Nucleus accumbens (tissue), 56 donors: Measurements from ENCODE around the gene CLSTN2.
"Not testable (repeated sequence)": the region's sequence is repeated elsewhere in the genome, so short reads cannot be mapped to it uniquely, and the experiment has no call there.

Experiments used
- DNase-seq, 56 donors: peaks; one replicate each; lab custom pipeline; 2025; lab: John Stamatoyannopoulos, UW

Gene CLSTN2

GRCh38 chr3:140394488-140395133 lies 459.6 kb downstream of the CLSTN2 start:
- no peak for DNase-seq

- no peak for DNase-seq
These were observed 460.4 kb downstream of the CLSTN2 start for GRCh38 chr3:140395134-140396075.

- DNase-seq: no peak
These were observed 461.1 kb downstream of the CLSTN2 start for GRCh38 chr3:140396110-140396509.

GRCh38 chr3:140397847-140398246 lies 462.9 kb downstream of the CLSTN2 start:
- no peak for DNase-seq

DNA sequence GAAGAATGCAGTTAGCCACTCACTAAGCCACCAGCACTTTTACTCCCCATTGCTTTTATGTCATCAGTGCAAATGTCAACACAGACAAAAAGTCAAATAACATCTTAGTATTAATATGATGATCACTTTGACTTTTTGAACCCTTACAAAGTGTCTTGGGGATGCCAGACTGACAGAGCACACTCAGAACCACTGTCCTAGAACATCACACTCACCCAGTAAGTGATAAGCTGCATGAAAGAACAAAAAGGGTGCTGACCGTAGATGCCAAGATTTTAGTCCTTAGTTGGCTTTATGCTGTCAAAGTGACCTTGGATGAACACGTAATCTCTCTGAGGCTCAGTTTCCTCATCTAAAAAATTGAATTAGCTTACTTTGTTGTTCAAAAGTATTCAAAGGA lies 463.4 kb downstream of the CLSTN2 start:
- no peak for DNase-seq

DNA sequence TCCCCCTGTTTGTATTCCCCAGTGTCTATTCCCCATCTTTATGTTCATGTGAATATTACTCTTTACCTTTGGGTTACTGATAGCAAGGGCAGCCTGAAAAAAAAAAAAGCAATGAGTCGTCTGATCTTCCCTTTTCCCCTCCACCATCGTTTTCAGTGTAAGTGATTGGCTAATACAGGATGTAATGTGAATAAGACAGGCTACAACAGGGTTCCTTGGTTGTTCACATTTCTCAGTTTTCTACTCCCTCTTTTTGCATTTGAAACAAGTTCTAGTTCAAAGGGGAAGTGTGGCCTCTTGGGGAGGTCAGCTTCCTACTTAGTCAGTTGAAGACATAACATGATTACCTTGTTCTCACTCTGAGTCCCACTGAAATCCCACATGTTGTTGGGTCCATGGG lies 464.9 kb downstream of the CLSTN2 start:
- DNase-seq: no peak

GRCh38 chr3:140403079-140403478 lies 468.1 kb downstream of the CLSTN2 start:
- DNase-seq: no peak

DNA sequence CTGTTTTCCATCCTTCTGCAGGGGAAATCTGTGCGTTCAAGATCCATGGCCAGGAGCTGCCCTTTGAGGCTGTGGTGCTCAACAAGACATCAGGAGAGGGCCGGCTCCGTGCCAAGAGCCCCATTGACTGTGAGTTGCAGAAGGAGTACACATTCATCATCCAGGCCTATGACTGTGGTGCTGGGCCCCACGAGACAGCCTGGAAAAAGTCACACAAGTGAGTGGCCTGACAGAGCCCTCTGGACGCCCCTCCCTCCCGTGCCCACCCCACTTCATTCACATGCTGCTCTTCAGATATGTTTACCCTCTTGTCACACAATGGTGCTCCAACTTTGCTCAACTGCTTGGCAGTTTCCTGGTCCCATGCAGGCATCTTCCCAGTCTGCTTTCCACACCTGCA lies 468.6 kb downstream of the CLSTN2 start:
- no peak for DNase-seq

DNA sequence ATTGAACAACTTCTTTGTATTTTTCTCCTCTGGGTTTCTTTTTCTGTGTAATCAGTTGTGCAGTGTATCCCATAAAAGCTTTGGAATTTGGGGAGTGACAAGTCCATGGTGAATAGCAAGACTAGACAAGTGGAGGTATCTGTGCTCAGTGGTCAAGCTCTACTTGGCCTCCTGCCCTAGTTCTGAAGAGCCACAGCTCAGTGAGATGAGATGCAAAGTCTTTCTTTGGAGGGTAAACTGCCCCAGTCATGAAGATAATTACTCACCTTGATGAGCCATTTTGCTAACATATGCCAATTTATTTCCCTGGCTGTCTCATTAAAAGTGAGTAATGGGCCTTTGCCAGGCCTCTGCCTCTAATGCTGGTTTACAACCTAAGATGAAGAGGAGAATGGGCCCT lies 471.7 kb downstream of the CLSTN2 start:
- DNase-seq: no peak

- DNase-seq: no peak
These were observed 473.3 kb downstream of the CLSTN2 start for GRCh38 chr3:140408252-140408651.

DNA sequence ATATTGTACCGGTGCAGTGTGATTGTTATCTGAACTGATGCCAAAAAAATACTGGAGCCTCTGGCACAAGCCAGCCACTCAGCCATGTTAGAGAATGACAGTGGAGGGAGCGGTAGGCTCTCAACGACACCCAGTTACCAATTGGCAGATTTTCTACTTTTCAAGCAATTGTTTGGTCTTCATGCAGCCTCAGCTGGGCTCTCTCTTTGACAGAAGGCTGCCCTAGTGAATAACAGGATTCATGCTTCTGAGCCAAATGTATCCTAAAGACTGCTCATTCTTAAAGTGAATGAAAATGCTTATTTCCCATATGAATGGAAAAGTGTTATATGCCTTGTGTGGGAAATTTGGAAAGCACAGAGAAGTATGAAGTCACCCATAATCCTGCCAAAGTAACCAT lies 481.7 kb downstream of the CLSTN2 start:
- DNase-seq: no peak

DNA sequence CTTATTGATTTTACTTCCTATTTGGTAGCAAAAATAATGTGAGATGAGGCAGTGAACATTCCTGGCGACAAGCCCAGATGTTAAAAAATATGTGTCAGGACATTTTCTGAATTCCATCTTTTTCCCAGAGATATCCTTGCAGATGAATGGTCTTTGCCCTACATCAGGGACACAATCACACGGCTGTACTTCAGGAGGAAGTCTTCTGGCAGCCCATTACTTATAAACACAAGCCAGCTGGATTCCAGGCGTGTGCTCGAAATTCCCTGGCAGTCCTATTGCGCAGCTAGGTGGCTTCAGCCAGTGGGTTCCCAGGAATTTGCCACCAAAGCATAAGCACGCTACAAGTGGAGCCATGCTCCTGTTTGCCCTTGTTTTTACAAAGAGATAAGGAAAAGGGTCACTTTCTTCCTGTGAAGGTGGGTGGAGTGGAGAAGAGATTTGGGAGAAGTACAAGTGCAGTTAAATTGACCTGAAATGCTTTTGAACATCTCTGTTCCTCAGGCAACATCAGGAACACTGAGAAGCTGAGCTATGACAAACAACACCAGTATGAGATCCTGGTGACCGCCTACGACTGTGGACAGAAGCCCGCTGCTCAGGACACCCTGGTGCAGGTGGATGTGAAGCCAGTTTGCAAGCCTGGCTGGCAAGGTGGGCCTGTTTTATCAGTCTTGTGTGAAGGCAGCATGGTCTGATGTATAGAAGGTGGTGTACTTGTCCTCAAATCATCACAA lies 485.8 kb downstream of the CLSTN2 start:
- no peak for DNase-seq

DNA sequence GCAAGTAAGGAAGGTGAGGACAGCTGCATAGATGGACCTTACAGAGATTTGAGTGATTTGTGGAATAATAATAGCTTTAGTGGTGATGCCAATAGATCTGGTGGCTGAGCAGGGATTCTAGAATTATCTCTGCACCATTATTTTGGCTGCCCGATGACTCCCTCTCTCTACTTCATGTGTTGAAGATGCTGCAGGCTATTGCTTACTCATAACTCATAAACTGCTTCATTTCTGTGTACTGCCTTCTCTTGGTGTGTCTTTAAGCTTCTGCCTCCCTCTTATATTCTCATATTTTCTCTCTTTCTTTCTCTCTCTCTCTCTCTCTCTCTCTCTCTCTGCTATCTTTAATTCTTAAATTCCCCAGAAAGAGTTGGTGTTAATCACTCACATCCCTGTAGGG lies 486.9 kb downstream of the CLSTN2 start:
- no peak for DNase-seq

- no peak for DNase-seq
These were observed 488.2 kb downstream of the CLSTN2 start for GRCh38 chr3:140423146-140423545.

- not testable (repeated sequence) for DNase-seq
These were observed 488.6 kb downstream of the CLSTN2 start for GRCh38 chr3:140423574-140423973.

- no peak for DNase-seq
These were observed 489.2 kb downstream of the CLSTN2 start for GRCh38 chr3:140424211-140424610.

DNA sequence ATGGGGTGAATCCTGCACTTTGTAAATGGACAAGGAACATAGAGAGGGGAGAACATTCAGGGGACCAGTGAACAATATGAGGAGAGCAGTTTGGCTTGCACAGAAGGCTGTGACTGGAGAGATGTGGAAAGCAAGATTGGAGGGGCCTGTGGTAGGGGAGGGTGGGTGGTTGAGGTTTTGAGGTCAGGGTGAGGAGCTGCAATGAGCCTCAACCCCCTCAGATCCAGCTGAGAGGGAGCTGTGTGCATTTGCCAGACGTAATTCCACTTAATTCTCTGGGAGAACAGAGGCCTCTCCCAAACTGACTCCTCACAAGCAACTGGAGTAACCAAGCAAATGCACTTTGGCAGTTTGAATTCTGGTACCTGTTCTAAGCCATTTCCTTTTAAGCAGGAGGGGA lies 489.7 kb downstream of the CLSTN2 start:
- DNase-seq: no peak

DNA sequence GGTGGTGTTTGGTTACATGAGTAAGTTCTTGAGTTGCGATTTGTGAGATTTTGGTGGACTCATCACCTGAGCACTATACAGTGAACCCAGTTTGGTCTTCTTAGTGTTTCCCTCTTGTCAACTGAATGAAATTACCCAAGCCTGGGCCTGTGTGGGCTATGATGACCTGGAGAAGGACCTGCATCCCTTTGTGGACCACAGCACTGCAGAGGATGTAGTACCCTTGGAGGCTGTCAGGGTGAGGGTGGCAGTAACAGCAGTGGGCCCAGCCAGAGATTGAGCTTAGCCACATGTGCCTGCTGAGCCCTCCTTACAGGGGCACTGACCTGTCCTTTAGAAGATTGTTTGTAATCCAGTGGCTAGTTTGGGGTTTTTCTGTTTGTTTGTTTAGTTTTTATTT lies 492.8 kb downstream of the CLSTN2 start:
- no peak for DNase-seq

DNA sequence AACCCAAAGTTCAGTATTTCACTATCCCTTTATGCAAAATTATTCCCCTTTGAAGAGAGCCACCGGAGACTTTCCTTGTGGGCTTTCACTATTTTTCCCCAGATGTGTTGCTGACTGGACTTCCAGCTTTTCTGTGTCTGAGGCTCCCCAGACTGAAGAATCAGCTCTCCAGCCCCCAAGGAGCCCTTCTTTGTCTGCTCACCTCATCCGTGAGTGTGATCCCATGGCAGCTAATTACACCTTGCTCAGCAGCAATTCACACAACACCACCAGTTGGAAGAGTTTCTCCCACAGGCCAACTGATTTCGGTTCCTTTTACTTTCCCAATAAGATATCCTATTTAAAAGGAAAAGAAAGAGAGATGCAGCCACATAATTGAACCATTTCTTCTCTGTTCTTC lies 493.4 kb downstream of the CLSTN2 start:
- no peak for DNase-seq

DNA sequence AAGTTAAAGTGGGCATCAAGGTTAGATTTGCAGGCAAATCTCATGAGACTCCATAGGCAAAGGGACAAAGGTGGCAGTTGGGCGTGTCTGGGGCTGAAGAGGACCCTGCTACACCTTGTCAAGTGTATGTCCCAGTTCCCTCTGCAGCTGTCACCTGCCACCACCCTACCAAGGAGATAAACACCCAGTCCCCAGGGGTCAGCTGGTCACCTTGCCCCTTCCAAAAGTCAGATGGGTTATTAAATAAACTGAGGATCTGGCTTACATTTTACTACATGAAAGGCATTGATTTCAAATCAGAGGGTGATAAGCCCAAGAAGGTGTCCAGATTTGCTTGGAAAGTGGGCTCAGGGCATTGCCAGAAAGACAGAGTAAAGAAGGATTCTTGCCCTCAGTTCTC lies 494.8 kb downstream of the CLSTN2 start:
- no peak for DNase-seq

GRCh38 chr3:140430494-140430893 lies 495.5 kb downstream of the CLSTN2 start:
- DNase-seq: no peak
